Non-pigmented ciliary epithelial cell (primary cell): ENCODE measurements around the gene AZI2.

Experiments used
- DNase-seq: peaks from one replicate; pipeline ENCODE4 v3.0.0-alpha.2; 2010; ENCODE audit warnings: low read depth

The AZI2 gene

GRCh38 chr3:28348629-28349468, at the start of gene AZI2, which contains the start of gene ZCWPW2:
Gene AZI2 (minus strand): TSS chr3:28348824. CDS start chr3:28340617, 8,207 bp downstream.
Gene ZCWPW2 (plus strand): TSS chr3:28348721. CDS start chr3:28413069, 64,348 bp downstream.
- peak; percentile 79 for DNase-seq

GRCh38 chr3:28388978-28389377, 40.4 kb upstream of the AZI2 start:
- DNase-seq = no peak

GRCh38 chr3:28386049-28386448, 37.4 kb upstream of the AZI2 start:
- DNase-seq = no peak

GRCh38 chr3:28376424-28376823, 27.8 kb upstream of the AZI2 start:
- no peak for DNase-seq

GRCh38 chr3:28349469-28350000, 911 bp upstream of the AZI2 start:
- no peak for DNase-seq

GRCh38 chr3:28348265-28348628, 377 bp downstream of the AZI2 start:
- DNase-seq = peak; percentile 36

- no peak for DNase-seq
Observed at GRCh38 chr3:28347374-28348264, 1.0 kb downstream of the AZI2 start.

GRCh38 chr3:28345690-28346089, 2.9 kb downstream of the AZI2 start:
- DNase-seq = no peak

- DNase-seq = no peak
Observed at GRCh38 chr3:28343144-28343543, 5.5 kb downstream of the AZI2 start.

- DNase-seq = no peak
Observed at GRCh38 chr3:28337230-28337629, 11.4 kb downstream of the AZI2 start.

GRCh38 chr3:28335246-28335645, 13.4 kb downstream of the AZI2 start:
- DNase-seq = no peak

GRCh38 chr3:28334552-28334951, 14.1 kb downstream of the AZI2 start:
- no peak for DNase-seq

- no peak for DNase-seq
Observed at GRCh38 chr3:28328188-28329151, 20.2 kb downstream of the AZI2 start.

- no peak for DNase-seq
Observed at GRCh38 chr3:28326458-28326926, 22.1 kb downstream of the AZI2 start.

GRCh38 chr3:28322464-28322863, 26.2 kb downstream of the AZI2 start:
- peak; percentile 49 for DNase-seq

GRCh38 chr3:28320981-28321380, 27.6 kb downstream of the AZI2 start:
- no peak for DNase-seq

- peak; percentile 18 for DNase-seq
Observed at GRCh38 chr3:28317438-28318022, 31.1 kb downstream of the AZI2 start.

- no peak for DNase-seq
Observed at GRCh38 chr3:28316226-28316625, 32.4 kb downstream of the AZI2 start.

- no peak for DNase-seq
Observed at GRCh38 chr3:28315711-28316110, 32.9 kb downstream of the AZI2 start.

- no peak for DNase-seq
Observed at GRCh38 chr3:28308196-28308595, 40.4 kb downstream of the AZI2 start.

GRCh38 chr3:28301688-28302087, 46.9 kb downstream of the AZI2 start:
- DNase-seq = no peak
